Fibroblast of upper back skin (primary cell): ENCODE results near the gene PIGU.
"Not testable (repeated sequence)": the region's sequence is repeated elsewhere in the genome, so short reads cannot be mapped to it uniquely, and the experiment has no call there.

Experiments used
- DNase-seq: peaks from one replicate; pipeline ENCODE4 v3.0.0-alpha.2; 2013

Gene PIGU

GRCh38 chr20:34706302-34706875 is 29.5 kb upstream of the PIGU start:
- no peak for DNase-seq

DNA sequence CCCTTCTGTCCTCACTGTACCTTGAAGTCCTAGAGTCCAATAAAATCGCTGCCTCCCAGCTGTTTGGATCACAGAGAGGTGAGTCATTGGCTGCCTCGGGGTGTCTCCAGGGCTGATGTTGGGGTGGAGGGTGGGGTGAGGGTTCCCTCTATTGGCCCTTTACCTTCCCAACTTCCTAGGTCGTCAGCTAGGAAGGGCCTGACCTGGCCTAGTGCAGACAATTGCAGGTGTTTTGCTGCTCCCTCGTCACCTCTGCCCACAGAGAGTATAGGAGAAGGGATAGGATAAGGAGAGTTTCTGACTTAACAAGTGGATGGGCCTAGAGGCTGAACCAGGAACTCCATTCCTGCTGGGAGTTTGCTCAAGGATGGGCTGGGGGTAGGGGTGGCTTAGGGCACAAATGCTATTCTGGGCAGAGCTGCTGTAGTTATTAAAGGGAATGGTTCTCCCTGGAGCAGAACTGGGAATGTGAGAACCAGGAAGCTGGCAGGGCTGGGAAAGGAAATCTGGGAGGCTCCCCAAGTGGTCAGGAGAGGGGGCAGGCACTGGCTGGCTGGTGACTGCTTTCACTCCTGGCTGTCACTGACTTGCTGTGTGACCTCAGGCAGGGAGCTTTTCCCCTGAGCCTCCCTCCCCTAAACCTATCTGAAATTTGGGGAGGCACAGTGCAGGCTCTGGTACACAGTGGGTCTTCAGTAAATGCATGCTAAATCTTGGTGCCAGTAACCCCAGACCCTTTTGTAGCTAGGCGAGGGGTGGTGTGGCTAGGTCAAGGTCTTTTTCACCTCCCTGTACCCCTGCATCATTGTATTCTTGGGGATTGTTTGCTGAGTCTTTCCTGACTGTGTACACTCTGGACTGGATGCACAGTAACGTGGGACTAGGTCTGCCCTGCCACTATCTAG is 28.8 kb upstream of the PIGU start:
- no peak for DNase-seq

DNA sequence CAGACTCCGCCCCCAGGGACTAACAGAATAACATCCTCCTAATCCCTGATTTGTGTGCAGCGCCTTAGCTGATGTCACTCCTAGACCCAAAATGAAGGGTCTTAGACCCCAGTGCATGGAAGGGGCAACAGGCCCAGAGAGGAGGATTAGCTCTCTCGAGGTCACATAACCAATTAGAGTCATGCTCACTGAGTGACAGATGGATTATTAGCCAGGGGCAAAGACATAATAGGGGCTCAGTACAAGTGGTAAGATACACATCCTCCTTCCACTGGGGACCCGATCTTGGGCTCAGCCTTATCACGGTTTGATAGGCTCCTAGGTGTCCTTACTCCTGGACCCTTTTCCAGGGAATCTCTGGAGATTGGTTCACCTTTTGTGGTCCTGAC is 28.1 kb upstream of the PIGU start:
- no peak for DNase-seq

- DNase-seq: peak; percentile 87
These were observed 27.5 kb upstream of the PIGU start, which contains the start of gene TP53INP2 for GRCh38 chr20:34704177-34705007. TP53INP2 (plus strand) TSS chr20:34704344; CDS start chr20:34708740, 4,396 bp downstream.

DNA sequence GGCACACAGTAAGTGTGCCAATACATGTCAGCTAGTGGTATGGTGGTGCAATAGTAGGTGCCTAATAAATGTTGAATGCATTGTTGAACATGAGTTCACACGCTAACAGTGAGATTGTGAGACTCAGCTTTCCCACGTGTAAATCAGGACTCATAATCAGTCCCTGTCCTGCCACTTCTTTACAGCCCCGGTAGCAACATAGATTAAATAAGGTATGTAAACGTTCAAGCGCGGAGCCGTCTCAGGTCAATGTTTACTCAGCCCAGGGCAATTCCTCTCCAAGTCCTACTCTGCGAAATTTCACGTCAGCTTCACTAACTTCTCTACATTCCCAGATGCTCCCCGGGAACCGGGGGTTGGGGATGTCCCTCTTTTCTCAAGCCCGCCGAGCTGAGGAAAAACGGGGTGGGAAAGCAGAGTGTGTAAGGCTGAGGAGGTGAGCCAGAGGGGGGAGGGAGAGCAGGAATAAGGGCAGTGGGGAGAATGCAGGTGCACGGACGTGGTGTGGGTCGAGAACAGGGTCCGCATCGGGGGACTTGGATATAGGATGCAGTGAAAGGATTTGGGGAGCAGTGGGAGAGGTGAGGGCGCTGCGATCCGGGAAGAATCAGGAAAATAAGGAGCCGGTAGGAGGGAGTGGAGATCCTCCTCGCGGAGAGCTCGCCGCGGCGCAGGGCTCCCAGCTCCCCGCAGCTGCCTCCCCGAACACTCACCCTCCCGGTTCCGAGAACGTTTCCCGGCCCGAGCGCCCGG is 26.7 kb upstream of the PIGU start:
- DNase-seq: peak; percentile 3

GRCh38 chr20:34703061-34703423 is 26.1 kb upstream of the PIGU start:
- no peak for DNase-seq

- DNase-seq: no peak
These were observed 24.7 kb upstream of the PIGU start for GRCh38 chr20:34701405-34702085.

DNA sequence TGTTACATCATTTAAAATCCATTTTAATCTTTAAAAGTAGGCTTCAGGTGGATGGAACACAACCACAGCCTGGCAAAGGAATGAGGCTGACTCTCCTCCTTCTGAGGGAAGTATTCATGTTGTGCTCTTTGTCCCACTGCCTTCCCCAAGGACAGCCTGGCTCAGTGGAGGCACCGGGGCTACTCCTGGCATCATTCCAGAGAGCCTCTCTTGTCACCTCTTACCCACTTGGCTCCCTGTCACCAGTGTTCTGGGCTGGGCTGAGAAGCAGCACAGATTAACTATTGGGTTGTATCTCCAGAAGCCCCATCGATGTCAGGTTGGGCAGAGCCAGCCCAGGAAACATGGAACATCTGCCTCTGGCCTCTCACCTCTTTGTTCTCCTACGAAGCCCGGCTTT is 16.5 kb upstream of the PIGU start:
- DNase-seq: no peak

DNA sequence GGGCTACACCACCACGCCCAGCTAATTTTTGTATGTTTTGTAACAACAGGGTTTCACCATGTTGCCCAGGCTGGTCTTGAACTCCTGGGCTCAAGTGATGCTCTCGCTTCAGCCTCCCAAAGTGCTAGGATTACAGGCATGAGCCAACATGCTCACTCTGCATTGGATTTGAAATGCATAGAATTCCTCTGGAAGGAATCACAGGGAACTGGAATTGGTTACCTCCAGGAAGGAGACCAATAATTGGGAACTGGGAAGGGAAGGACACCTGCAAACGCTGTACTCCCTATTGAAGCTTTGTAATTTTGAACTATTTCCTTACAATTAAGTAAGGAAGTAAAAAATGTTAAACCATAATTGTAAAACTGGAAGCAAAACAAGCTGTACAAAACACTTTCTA is 14.9 kb upstream of the PIGU start:
- no peak for DNase-seq

DNA sequence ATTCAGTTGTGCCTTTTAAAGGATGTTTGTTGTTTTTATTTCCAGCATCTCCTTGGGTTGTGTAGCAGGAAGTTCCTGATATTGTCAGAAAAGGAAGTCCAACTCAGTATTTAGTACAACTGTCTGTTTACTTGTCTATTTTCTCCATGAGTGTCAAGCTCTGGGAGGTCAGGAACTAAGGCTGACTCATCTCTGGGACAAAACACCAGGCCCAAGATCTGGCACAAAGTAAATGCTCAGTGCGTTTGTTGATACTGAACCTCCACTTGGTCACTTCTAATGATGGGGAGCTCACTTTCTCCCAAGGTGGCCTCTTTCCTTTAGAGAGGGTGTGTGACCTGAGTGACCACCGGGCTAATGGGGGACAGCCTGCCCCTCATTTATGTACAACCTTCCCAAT is 12.6 kb upstream of the PIGU start:
- DNase-seq: no peak

GRCh38 chr20:34683667-34684066 is 6.8 kb upstream of the PIGU start:
- no peak for DNase-seq

GRCh38 chr20:34680586-34681175 is 3.8 kb upstream of the PIGU start:
- no peak for DNase-seq

DNA sequence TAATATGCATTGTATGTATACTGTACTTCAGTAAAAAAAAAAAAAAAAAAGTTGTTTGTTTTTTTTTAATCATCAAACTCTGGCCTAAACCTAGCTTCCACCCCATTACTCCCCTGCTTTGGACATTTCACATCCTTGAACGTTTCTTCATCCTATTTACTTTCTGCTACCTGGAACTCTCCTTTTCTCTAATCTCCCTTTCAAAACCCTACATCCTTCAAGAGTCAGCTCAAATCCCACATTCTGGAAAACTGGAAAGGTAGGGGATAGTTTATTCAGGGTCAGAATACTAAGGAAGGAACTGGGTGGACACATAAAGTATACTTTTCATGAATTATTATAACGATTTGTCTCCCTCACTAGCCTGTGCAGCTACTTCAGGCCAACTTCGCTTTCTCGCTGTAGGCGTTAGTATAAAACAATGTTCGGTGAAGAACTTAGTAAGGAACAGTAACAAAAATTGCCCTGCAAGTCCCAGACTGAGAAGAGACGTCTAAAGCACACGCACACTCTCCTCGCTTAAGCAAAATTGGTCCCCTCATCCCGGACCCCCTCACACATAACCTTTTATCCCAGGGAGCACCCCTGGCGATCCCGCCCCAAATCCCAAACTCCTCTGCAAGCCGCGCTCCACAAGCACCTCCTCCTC is 775 bp downstream of the PIGU start:
- no peak for DNase-seq

DNA sequence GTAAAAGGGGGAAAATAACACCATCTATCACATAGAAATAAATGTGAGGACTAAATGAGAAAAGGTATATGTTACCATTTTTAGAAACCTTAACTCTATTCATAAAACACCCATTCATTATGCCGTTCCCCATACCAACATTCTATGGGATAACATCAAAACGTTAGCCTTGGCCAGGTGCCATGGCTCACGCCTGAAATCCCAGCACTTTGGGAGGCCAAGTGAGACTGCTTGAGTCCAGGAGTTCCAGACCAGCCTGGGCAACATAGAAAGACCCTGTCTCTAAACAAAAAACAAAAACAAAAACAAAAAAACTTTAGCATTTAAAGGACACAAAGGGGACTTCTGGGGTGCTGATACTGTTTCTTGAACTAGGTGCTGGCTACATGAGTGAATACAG is 1.3 kb downstream of the PIGU start:
- no peak for DNase-seq

GRCh38 chr20:34673412-34673811 is 3.5 kb downstream of the PIGU start:
- no peak for DNase-seq

GRCh38 chr20:34669094-34669493 is 7.8 kb downstream of the PIGU start:
- no peak for DNase-seq

DNA sequence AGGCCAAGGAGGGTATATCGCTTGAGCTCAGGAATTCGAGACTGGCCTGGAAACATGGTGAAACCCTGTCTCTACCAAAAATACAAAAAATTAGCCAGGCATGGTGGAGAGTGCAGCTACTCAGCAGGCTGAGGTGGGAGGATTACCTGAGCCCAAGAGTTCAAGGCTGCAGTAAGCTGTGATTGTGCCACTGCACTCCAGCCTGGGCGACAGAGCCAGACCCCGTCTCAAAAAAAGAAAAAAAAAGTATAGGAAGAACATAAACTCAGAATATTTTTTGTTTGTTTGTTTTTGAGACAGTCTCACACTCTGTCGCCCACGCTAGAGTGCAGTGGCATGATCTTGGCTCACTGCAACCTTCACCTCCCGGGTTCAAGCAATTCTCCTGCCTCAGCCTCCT is 12.1 kb downstream of the PIGU start:
- not testable (repeated sequence) for DNase-seq

GRCh38 chr20:34663213-34663943 is 13.5 kb downstream of the PIGU start:
- DNase-seq: no peak

GRCh38 chr20:34661811-34662210 is 15.1 kb downstream of the PIGU start:
- peak; percentile 24 for DNase-seq

GRCh38 chr20:34658654-34659053 is 18.2 kb downstream of the PIGU start:
- not testable (repeated sequence) for DNase-seq
